NCI-H2196 treated with DMSO at 0.1 percent for 48 hours (cell line): ENCODE results near the gene ACP4.
"Not testable (repeated sequence)": the region's sequence is repeated elsewhere in the genome, so short reads cannot be mapped to it uniquely, and the experiment has no call there.

ENCODE experiments used
- DNase-seq: peaks from one replicate; lab custom pipeline; 2025; ENCODE audit not compliant: unreplicated experiment; lab: John Stamatoyannopoulos, UW

ACP4 gene

GRCh38 chr19:50796634-50797428 is 6.6 kb downstream of the ACP4 start:
- DNase-seq = no peak

GRCh38 chr19:50797429-50797780 is 7.2 kb downstream of the ACP4 start:
- no peak for DNase-seq

- DNase-seq = no peak
Measured at GRCh38 chr19:50797781-50798658, 7.8 kb downstream of the ACP4 start.

- no peak for DNase-seq
Measured at GRCh38 chr19:50798659-50799546, 8.7 kb downstream of the ACP4 start.

- no peak for DNase-seq
Measured at GRCh38 chr19:50799547-50799851, 9.3 kb downstream of the ACP4 start.

GRCh38 chr19:50801107-50801506 is 10.9 kb downstream of the ACP4 start:
- DNase-seq = no peak

GRCh38 chr19:50803633-50804419 is 13.6 kb downstream of the ACP4 start:
- no peak for DNase-seq

- DNase-seq = peak; percentile 95
Measured at GRCh38 chr19:50804420-50805272, 14.4 kb downstream of the ACP4 start.

GRCh38 chr19:50808856-50809255 is 18.6 kb downstream of the ACP4 start:
- DNase-seq = no peak

GRCh38 chr19:50811622-50812238 is 21.5 kb downstream of the ACP4 start:
- not testable (repeated sequence) for DNase-seq

GRCh38 chr19:50812474-50812873 is 22.3 kb downstream of the ACP4 start:
- DNase-seq = no peak

- no peak for DNase-seq
Measured at GRCh38 chr19:50814883-50815282, 24.7 kb downstream of the ACP4 start.

- DNase-seq = no peak
Measured at GRCh38 chr19:50815439-50815838, 25.2 kb downstream of the ACP4 start.

- peak; percentile 44 for DNase-seq
Measured at GRCh38 chr19:50817941-50818858, 28.0 kb downstream of the ACP4 start.

- DNase-seq = no peak
Measured at GRCh38 chr19:50818859-50819472, 28.8 kb downstream of the ACP4 start.

GRCh38 chr19:50819636-50820035 is 29.4 kb downstream of the ACP4 start:
- DNase-seq = no peak

- no peak for DNase-seq
Measured at GRCh38 chr19:50820086-50820485, 29.9 kb downstream of the ACP4 start.
